HG03575 (cell line): Measurements from ENCODE around the gene NR5A1.

ENCODE experiments used
- ATAC-seq: cut with Tn5 transposase; IDR thresholded peaks from one replicate; pipeline ENCODE4 v1.9.1; 2021; ENCODE audit not compliant: unreplicated experiment, insufficient number of reproducible peaks, low FRiP score; ENCODE audit errors: extremely low read depth

The NR5A1 gene

DNA sequence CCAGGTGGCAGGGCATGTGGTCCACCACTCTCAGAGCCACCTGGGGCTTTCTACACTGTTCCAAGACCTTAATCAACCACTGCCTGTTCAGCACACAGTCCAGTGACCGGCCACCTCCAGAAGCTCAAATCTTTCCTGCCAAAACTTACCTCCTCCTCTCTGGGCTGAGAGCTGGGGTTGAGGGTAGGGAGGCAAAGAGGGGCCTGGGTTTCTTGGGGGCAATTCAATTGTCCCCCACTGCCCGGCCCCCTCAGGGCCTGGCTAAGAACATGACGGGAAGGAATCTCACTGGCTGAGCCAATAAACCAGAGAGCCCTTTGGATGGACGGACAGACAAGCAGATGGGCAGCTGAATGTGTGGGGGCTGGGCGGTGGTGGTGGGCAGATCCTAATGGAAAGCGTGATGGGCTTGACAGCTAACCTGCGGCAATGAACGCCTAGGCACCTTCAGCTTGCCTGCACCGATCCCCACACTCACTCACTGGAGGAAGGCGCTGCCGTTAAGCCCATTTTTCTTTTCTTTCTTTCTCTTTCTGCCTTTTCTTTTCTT is 5.4 kb downstream of the NR5A1 start:
- ATAC-seq, result no peak

DNA sequence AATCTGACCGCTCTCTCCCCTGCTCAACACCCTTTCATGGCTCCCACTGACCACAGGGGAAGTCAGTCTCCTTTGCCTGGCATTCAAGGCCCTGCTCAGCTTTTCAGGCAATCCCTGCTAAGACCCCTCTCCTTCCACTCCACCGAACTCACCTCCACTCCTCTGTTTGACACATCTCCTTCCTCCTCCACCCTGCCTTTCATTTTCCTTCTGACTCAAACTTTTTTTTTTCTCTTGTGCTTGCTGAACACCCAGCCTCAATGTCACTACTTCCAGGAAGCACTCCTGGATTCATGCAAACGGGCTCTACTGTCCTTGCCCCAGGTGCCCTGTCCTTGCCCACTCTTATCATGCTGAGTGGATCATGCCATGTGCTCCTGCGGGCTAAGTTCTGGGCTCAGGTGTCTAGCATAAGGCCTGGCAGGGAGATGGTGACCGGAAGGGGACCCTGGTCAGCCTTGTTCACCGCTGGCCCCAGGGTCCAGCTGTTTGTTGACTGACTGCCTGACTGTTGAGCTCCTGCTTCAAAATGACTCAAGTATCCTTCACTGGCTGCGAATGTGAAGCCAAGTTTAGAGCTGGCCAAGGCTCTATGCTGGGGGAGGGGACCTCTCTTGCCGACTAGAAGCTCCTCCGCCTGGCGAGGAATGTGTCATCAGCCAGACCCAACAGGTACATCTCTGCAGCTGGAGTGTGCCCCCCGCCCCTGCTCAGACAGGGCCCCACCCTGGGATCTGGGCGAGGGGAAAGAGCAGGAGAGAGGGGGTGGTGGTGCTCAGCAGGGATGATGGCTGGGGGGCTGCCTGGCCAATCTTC is 6.2 kb downstream of the NR5A1 start:
- ATAC-seq, result no peak

DNA sequence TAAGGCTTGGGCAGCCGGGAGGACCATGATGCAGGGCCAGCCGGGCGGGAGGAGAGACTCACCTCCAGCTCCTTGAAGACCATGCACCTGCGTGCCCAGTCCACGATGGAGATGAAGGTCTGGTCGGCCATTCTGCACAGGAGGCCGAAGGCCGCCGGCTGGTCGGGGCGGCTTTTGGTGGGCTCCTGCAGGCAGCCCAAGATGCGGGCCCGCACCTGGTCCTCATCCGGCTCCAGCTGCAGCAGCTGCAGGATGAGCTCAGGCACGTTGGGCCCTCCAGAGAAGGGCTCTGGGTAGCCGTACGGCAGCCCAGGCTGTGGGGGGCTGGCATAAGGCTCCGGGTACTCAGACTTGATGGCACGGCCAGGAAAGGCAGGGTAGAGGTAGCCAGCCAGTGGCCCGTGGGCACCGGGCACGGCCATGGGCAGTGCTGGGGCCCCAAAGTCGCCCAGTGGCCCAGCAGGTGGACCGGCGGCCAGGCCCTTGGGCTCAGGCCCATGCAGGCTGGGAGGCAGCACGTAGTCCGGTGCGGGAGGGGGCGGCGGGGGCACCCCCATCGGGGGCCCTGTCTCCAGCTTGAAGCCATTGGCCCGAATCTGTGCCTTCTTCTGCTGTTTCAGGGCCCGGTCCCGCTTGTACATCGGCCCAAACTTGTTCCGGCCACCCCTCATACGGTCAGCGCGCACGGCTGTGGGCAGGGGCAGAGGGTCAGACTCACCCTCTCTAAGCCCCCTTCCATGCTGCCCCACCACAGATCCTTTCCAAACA is 7.0 kb downstream of the NR5A1 start:
- no peak for ATAC-seq

DNA sequence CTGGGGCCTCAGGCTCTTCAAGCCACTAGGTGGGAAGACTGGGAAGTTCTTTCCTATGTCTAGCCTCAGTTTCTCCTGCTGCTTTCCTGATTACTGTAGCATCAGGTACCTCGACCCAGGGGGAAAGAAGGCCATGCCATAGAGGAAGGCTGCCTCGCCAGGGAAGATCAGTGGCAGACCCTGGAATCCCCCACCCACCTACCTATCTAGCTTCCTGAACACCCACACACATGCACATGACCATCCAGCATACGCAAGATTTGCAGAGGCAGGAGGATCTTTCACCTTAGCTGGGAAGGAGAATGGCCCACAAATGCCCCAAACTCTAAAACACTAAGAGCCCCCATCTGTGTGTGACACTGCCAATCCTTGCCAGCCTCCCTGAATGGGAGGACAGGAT is 8.0 kb downstream of the NR5A1 start:
- ATAC-seq, result no peak

DNA sequence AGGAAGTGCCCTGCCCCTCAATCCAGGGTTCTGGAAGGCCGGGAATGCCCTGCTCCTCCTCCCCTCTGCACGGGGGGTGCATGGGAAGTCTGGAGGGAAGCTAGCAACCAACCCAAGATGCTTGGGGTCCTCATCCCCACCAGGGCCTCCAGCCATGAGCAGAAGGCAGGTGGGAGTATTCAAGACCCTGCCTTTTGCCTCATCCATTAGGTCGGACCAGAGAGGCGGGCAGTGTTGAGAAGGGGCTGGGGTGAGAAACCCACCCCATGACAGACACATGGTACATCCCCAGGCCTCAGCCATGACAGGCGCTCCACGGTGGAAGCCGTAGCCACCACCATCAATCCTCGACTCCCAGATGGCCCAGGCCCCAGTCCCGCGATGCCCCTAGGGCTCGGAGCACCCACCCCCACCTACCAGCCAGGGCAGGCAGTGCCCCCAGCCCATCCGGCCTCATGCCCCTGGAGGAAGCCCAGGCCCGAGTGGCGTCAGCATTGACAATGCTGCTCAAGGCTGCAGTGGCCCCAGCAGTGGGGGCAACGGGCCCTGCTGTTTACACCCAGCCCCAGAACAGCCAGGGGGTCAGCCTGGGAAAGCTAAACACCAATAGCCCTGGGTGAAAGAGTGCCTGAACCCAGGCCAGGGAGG is 8.6 kb downstream of the NR5A1 start:
- no peak for ATAC-seq

DNA sequence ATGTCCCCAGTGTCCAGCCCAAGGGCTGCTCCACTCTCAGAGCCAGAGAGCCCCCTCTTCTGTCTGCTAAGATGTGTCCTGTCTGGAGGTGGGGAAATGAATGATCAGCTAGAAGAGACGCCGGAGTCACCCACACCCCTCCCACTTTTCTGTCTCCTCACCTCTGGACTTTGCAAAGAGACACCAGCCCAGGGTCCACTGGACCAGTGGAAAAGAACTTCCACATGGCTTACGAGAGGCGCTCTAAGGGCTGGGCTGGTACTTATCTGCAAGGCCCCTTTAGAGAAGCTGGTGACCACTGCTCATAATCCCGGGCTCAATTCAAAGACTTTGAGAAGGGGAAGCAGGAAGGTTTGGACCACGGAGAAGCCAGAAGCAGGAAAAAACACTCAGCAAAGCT is 9.2 kb downstream of the NR5A1 start:
- no peak for ATAC-seq

DNA sequence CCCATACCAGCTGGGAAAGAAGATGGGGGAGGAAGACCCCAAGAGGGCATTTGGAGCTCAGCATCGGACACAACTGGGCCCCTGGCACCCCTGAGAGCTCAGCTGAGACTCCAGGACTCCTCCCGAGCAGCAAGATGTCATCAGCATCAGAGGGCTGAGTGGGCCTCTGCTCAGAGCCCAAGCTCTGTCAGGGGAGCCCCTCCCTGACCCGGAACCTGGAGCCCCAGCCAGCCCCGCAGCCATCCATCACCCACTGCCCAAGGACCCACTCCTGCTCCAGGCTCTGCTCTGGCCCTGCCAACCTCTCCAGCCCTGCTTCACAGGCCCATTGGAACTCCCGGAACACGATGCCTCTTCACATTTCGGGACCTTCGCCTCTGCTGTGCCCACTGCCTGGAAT is 9.8 kb downstream of the NR5A1 start:
- no peak for ATAC-seq

DNA sequence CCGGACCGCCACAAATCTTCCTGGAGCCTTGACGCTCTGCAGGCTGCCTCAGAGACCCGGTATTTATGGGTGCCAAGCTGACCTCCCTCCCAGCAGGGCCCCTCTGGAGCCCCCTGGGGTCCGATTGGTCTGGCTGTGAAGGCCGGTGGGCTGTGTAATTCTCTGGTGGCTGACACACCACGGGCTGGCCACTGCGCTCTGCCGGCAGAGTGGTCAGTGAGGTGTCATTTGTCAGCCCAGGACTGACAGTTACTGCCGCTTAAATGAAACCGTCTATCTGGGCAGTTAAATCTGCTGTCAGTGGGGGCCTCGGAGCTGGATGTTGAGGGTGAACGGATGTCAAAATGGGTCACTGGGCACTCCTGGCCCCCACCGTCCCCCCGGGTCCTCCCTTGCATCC is 10.7 kb downstream of the NR5A1 start:
- no peak for ATAC-seq

DNA sequence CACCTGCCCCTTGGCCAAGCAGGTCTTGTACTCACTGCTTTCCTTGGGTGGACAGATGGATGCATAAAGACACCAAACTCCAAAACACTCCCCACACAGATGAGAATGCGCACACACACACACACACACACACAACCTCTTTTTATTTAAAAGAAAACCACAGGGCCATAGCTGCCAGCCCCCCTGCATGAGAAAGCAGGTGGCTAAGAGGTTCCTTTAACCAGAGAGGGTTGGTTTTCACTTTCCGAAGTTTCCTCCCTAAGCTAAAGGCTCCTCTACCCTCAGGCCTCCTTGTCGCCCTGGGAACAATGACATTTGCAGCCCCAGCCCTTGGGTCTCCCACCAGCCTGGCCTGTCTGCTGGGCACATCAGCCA is 11.1 kb downstream of the NR5A1 start:
- ATAC-seq, result no peak

DNA sequence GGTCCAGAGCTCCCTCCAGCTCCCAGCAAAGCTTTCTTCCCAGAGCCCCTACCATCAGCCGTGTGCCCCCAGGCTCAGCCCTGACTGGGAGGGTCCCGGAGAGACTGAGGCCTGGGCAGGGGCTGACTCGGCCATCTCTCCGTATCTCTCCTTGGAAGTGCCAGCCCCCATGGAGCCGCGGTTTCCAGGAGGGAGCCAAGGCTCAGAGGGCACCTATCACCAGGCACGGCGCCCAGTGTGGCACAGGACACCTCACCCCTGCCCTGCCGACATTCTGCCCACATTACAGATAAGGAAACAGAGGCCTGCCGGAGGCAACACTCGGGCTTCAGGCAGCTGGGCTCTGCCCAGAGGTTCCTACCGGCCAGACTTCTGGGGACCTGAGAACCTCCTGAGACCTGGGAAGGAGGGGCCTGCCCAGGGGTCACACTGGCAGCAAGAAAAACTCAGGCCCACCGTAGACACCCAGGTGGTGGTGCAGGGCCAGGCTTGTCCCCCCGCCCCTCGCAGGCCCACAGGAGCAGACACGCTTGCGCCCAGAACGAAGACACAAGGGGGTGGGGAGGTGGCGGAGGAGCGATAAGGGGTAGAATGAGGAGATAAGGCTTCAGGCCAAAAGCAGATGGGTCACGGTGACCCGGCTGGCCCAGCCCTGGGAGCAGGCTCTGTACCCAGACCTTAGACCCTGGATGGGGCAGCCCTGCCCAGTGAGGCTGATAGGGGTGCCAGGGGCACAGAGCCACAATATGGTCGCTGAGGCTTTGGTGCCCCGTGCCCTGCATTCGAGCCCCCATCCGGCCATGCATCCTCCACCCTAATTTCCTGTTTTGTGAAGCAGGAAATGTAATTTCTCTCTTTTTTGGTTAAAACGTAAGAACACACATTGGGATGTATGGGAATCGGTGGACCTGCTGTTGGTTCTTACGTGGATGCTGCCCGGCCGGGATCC is 11.8 kb downstream of the NR5A1 start:
- no peak for ATAC-seq

DNA sequence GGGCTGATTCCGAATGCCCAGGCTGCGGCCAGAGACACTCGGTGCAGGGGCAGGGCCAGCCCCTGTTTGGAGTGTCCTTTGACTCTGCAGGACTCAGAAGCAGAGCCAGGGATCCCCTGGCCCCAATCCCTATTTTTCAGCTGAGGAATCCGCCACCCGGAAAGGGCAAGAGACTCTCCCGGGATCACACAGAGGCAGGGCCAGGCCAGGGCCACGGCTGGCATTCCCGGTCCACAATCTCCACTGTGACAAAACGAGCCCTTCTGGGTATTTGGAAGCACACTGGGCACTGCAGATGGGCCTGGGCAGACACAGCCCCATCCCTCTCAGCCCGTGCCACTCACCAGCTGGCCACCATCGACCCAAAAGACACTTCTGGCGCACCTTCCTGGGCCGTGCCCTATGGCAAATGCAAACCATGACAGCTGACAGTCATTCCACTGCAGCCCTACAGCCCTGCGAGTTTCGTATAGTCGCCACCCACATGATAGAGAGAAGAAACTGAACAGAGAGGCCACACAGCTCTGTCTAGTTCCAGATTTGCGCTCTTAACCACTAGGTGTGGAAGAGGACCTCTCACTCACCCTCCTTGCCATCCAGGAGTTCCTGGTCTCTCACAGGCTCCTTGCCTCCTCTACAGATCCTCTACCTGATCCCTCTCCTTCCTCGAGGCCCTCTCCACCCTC is 13.3 kb downstream of the NR5A1 start:
- ATAC-seq, result no peak

DNA sequence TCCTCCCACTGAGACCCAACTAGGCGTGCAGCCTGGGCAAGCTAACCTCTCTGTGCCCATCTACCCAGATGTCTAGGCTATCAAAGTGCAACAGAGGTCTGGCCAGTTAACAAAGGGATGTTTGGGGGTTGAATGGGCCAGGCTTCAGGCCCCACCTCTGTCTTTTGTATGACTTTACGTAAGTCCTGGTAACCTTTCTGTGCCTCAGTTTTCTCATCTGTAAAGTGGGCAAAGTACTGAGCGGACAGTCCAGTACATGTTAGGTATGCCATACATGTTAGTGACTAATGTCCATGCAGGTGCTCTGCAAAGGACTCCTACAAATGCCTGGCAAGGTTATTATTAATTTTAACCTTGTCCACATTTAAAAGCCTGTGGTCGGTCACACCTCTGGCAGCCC is 14.0 kb downstream of the NR5A1 start:
- no peak for ATAC-seq

DNA sequence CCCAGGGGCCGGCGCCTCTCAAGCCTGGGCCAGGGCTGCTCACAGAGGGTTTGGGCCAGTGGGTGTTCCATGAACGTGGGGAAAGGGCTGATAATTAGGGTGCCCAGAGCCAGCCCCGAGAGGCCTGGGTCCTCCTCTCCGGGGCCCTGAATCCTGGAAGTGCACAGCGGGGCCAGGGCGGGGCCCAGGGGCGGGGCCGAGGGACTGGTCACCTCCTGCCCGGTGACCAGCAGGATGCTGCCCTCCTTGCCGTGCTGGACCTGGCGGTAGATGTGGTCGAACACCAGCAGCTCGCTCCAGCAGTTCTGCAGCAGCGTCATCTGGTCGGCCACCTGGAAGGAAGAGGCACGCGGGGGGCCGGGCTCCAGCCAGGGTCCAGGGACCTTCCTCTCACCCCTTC is 14.4 kb downstream of the NR5A1 start:
- no peak for ATAC-seq

DNA sequence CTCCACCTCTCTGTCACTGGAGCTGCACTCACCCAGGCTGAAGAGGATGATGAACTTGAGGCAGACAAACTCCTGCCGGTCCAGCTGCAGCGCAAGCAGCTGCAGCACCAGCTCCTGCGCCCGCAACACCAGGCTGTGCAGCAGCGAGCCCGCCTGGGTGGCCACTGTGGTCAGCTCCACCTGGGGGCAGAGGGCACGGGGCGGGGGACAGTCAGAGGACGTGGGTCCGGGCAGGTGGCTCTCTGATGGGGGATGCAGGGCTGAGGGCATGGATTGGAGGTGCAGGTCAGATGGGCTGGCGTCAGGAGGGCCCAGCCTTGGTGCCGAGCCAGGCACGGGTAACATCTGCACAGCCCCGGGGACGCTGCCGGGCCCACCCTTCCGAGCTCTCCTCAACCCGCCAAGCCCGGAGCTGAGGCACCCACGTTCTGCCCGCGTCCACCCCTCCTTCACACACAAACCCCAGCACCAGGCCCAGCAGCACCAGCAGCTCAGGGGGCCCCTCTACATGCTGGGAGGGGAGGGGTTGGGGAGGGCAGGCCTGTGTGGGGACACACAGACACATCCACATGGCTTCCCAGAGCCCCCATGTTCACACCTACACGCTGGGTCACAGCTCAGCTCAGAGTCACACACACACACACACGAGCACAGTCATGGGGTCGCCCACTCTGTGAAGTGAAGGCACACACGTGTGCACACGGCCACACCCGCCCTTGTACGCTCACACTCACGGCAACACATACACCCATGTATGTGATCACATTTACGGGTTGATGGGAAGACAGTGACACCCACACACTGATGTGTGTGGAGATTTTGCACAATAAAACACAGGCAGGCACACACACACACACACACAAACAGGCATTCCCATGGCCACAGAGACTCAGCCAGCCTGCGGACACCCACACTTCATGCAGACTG is 15.9 kb downstream of the NR5A1 start:
- ATAC-seq, result no peak

DNA sequence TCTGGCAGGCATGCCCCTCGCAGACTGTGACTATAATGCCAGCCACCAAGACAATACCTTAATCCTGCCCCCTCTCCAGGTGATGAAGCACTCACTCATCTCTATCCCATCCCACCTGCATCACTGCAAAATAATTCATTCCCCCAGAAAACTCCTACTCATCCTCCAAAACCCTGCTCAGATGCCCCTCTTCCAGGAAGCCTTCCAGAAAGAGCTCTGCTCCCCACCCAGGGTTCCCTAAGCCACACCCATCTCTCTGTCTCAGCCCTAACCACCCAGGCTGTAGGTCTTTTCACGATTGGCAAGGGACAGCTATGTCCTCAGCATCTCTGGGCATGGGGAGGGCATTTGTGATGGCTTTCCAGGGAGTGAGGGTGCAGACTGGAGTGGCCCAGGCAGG is 17.2 kb downstream of the NR5A1 start:
- no peak for ATAC-seq

DNA sequence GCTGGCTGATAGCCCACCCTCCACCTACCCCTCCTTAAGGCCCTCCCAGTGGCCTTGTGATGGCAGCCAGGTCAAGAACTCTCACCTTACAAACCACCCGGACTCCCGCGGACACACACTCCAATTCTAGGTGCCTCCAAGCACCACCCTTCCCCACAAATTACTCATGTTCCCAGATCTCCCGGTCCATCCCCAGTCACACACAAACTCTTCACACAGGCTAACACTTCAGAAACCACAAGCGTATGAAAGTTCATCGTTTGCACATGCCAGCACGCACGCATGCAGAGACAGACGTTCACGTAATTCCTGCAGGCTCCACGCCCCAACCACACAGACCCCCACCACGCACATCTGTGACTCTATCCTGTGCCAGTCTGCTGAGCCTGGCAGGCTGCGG is 18.0 kb downstream of the NR5A1 start:
- ATAC-seq, result no peak

DNA sequence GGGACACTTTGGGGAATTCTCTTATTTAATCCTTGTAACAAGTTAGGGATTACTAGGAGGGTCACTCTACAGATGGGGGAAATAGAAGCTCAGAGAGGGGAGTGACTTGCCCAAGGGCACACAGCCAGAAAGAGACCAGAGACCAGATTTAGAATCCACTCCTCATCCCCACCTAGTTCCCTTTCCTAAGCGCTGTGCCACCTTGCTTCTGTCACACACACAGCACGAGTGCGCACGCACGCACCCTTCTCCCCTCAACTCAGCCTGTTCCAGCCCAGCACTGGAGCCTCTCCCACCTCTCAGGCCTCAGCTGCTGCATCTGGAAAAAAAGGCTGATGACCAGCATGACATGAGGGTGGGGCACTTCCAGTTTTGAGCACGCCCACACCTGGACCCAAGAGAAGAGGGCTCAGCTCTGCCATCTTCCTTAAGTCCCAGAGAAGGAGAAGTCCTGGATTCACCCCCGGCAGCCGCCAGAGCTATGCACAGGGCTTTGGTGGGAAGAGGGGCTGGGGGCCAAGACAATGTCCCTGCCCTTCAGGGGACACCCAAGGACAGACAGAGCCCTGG is 18.5 kb downstream of the NR5A1 start:
- ATAC-seq, result no peak
